Keratinocyte (primary cell): ENCODE data around the gene GGNBP2. TPM values are rescaled to one million over a fixed set of nuclear protein-coding genes. Genes with fewer than 3 reads are reported as not detected.
A peak's percentile ranks its signal among the peaks of the same experiment; 100 is the strongest.

Experiments
- DNase-seq: peaks from one replicate; pipeline ENCODE4 v3.0.0-alpha.2; 2011; ENCODE audit warnings: low read depth, missing footprints, low spot score
- FAIRE-seq: peaks from 2 replicates; lab custom pipeline; 2011; peaks lifted over from hg19 to GRCh38; lab: Jason Lieb, UNC
- H2AFZ ChIP-seq: 2 replicates; pipeline ENCODE4 v1.6.0; 2012; ENCODE audit warnings: low read length, control low read depth, inconsistent platforms; ENCODE audit not compliant: control insufficient read depth
- H3K27ac ChIP-seq: 2 replicates; pipeline ENCODE4 v1.5.1; 2011; ENCODE audit warnings: low read length; ENCODE audit not compliant: control insufficient read depth, insufficient read depth
- H3K27me3 ChIP-seq: 3 replicates; pipeline ENCODE4 v1.6.0; 2011; ENCODE audit warnings: low read length; ENCODE audit not compliant: control insufficient read depth, insufficient read depth; ENCODE audit errors: extremely low read depth
- H3K36me3 ChIP-seq, 2 experiments: 2 replicates in 1 of 2; 3 replicates in 1 of 2; pipeline ENCODE4 v1.5.1; 2011; ENCODE audit warnings: low read length in 2 of 2, mild to moderate bottlenecking in 1 of 2; ENCODE audit not compliant: control insufficient read depth in 2 of 2, insufficient read depth in 2 of 2; ENCODE audit errors: extremely low read depth in 1 of 2
- H3K4me1 ChIP-seq: 3 replicates; pipeline ENCODE4 v1.5.1; 2011; ENCODE audit warnings: low read length; ENCODE audit not compliant: control insufficient read depth, insufficient read depth; ENCODE audit errors: extremely low read depth
- H3K4me2 ChIP-seq: 3 replicates; pipeline ENCODE4 v1.6.0; 2011; ENCODE audit warnings: low read depth, low read length; ENCODE audit not compliant: control insufficient read depth, insufficient read depth; ENCODE audit errors: extremely low read depth
- H3K4me3 ChIP-seq, 3 experiments: fragments of 200-600 bp in 1 of 3; sonication (generic) in 1 of 3; 2 replicates in 2 of 3; 3 replicates in 1 of 3; pipeline ENCODE4 v1.5.1; 2011 to 2016; ENCODE audit warnings: low read length in 3 of 3, mild to moderate bottlenecking in 3 of 3, control low read depth in 2 of 3, inconsistent platforms in 1 of 3, low read depth in 1 of 3, mixed read lengths in 1 of 3, mixed run types in 1 of 3, moderate library complexity in 1 of 3; ENCODE audit not compliant: control insufficient read depth in 2 of 3, insufficient read depth in 2 of 3; ENCODE audit errors: extremely low read depth in 1 of 3
- H3K79me2 ChIP-seq: 2 replicates; pipeline ENCODE4 v1.6.0; 2012; ENCODE audit warnings: low read length; ENCODE audit not compliant: control insufficient read depth, insufficient read depth
- H3K9ac ChIP-seq: 3 replicates; pipeline ENCODE4 v1.6.0; 2011; ENCODE audit warnings: low read length; ENCODE audit not compliant: control insufficient read depth, insufficient read depth; ENCODE audit errors: extremely low read depth
- H3K9me1 ChIP-seq: 3 replicates; pipeline ENCODE4 v1.6.0; 2011; ENCODE audit warnings: low read length; ENCODE audit not compliant: control insufficient read depth, insufficient read depth; ENCODE audit errors: extremely low read depth
- H3K9me3 ChIP-seq: 2 replicates; pipeline ENCODE4 v1.5.1; 2012; ENCODE audit warnings: low read depth, low read length; ENCODE audit not compliant: control insufficient read depth
- H4K20me1 ChIP-seq: 3 replicates; pipeline ENCODE4 v1.6.0; 2011; ENCODE audit warnings: low read length; ENCODE audit not compliant: control insufficient read depth, insufficient read depth; ENCODE audit errors: extremely low read depth
- CTCF ChIP-seq, 3 experiments: IDR thresholded peaks in 1 of 3; conservative IDR thresholded peaks in 1 of 3; optimal IDR thresholded peaks in 1 of 3; 2 replicates in 2 of 3; 3 replicates in 1 of 3; pipeline versions ENCODE3 to v1.5.1; 2011; ENCODE audit warnings: low read length in 3 of 3, mild to moderate bottlenecking in 3 of 3, moderate library complexity in 2 of 3, control low read depth in 1 of 3, inconsistent platforms in 1 of 3; ENCODE audit not compliant: insufficient read depth in 2 of 3; ENCODE audit errors: extremely low read depth in 1 of 3
- EZH2 ChIP-seq: IDR thresholded peaks from one replicate; pipeline ENCODE4 v1.6.1; 2012; ENCODE audit warnings: inconsistent platforms, mild to moderate bottlenecking, low read length, moderate library complexity
- dilution Hi-C: fragments of 300-500 bp; cut with MboI; formaldehyde crosslinking; loops from one replicate; pipeline ENCODE4 v1.7.0; 2020; ENCODE audit warnings: low sequenced_read_pairs; ENCODE audit not compliant: extremely low pct_ligation_motif_present
- polyA plus RNA-seq, 5 experiments: library from polyadenylated mRNA; depleted of rRNA in 3 of 5; stranded (reverse) in 3 of 5; stranded (forward) in 1 of 5; unstranded in 1 of 5; fragments of >200 nt; gene quantifications; 1 replicate in 1 of 5; 2 replicates in 3 of 5; 3 replicates in 1 of 5; pipeline versions ENCODE4 v1.2.1 to v1.2.3, GENCODE V29; 2011 to 2012; ENCODE audit warnings: missing spikeins in 2 of 5, low read depth in 1 of 5, low replicate concordance in 1 of 5

Gene GGNBP2
- polyA plus RNA-seq, 1 donor (not counting 4 experiments of a cell fraction or from before 2014, with no cell fraction given): 95.5 TPM

- Histone ChIP-seq H4K20me1 (no peaks in the 10 kb centered on the region), H2AFZ (no peak overlapping the region), H3K27ac (peak overlapping the region; percentile 82), H3K4me1 (peaks cover 28% of the 10 kb centered on the region), H3K9me3 (no peaks in the 10 kb centered on the region), H3K79me2 (no peaks in the 10 kb centered on the region), H3K9ac (peak overlapping the region; percentile 49), H3K27me3 (no peaks in the 10 kb centered on the region), H3K4me2 (peak overlapping the region; percentile 42), H3K9me1 (no peaks in the 10 kb centered on the region), H3K4me3 (no peak overlapping the region), H3K36me3 (no peaks in the 10 kb centered on the region)
- DNase-seq (no peak), FAIRE-seq (no peak)
- dilution Hi-C loops: no loop called here
- TF ChIP-seq CTCF (optimal IDR thresholded peaks at IDR 0.05 in 1 of 3, IDR thresholded peaks at IDR 0.05 in 1 of 3, conservative IDR thresholded peaks at IDR 0.05 in 1 of 3; ENCODE audit: extremely low read depth in 1 of 3, insufficient read depth in 2 of 3, low read length in 3 of 3) (no peak), EZH2 (no peak)
These were observed 66.8 kb downstream of the GGNBP2 start for GRCh38 chr17:36611345-36612072.

- dilution Hi-C loops: no loop called here
- Histone ChIP-seq H3K9me1 (no peaks in the 10 kb centered on the region), H3K4me1 (peaks cover 28% of the 10 kb centered on the region), H3K27ac (peak overlapping the region; percentile 82), H3K9me3 (no peaks in the 10 kb centered on the region), H4K20me1 (no peaks in the 10 kb centered on the region), H3K27me3 (no peaks in the 10 kb centered on the region), H3K36me3 (no peaks in the 10 kb centered on the region), H3K9ac (peak overlapping the region; percentile 49), H2AFZ (no peak overlapping the region), H3K4me2 (peak overlapping the region; percentile 42), H3K79me2 (no peaks in the 10 kb centered on the region), H3K4me3 (no peak overlapping the region)
- no peak for DNase-seq
- TF ChIP-seq CTCF (optimal IDR thresholded peaks at IDR 0.05 in 1 of 3, IDR thresholded peaks at IDR 0.05 in 1 of 3, conservative IDR thresholded peaks at IDR 0.05 in 1 of 3; ENCODE audit: extremely low read depth in 1 of 3, insufficient read depth in 2 of 3, low read length in 3 of 3) (no peak), EZH2 (no peak)
- no peak for FAIRE-seq
These were observed 67.6 kb downstream of the GGNBP2 start for GRCh38 chr17:36612323-36612722.
